22Rv1 (cell line): ENCODE data around the gene IMP4.

Experiments used
- ZFX ChIP-seq: fragments of 450-650 bp; IDR thresholded peaks from 2 replicates; pipeline ENCODE4 v1.6.1; 2017; ENCODE audit warnings: antibody characterized with exemption, borderline replicate concordance
- TF ChIP-seq, protein P1 (sequence below): fragments of 450-650 bp; IDR thresholded peaks from 2 replicates; pipeline ENCODE4 v1.5.1; 2017; ENCODE audit warnings: mild to moderate bottlenecking

DNA sequence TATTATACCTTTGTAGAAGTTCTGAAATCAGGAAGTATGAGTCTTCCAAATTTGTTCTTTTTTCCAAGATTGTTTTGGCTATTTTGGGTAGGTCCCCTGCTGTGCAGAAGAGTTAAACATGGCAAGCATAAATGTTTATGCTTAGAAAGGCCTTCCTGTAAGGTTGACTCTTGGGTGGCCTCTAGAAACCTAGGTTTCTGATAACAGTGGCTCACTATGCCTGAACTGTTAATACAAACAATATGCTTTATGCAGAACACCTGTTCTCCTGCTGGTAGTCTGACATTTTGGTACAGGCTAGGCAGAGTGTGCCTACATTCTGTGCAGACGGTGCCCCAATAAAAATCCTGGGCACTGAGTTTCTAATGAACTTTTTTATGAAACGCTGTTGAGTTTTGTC, 23.3 kb downstream of the IMP4 start:
- TF ChIP-seq, protein P1, sequence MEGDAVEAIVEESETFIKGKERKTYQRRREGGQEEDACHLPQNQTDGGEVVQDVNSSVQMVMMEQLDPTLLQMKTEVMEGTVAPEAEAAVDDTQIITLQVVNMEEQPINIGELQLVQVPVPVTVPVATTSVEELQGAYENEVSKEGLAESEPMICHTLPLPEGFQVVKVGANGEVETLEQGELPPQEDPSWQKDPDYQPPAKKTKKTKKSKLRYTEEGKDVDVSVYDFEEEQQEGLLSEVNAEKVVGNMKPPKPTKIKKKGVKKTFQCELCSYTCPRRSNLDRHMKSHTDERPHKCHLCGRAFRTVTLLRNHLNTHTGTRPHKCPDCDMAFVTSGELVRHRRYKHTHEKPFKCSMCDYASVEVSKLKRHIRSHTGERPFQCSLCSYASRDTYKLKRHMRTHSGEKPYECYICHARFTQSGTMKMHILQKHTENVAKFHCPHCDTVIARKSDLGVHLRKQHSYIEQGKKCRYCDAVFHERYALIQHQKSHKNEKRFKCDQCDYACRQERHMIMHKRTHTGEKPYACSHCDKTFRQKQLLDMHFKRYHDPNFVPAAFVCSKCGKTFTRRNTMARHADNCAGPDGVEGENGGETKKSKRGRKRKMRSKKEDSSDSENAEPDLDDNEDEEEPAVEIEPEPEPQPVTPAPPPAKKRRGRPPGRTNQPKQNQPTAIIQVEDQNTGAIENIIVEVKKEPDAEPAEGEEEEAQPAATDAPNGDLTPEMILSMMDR = no peak
- no peak for TF ChIP-seq ZFX
